BLaER1 treated with 17β-estradiol and CSF1 and Interleukin-3, amounts not matched to agents 10 nM and 100 nM (cell line): ENCODE data around the gene GPR55.
A peak's percentile ranks its signal among the peaks of the same experiment; 100 is the strongest.

Experiments used
- H3K27ac ChIP-seq, 11 experiments: shearing (Covaris generic); formaldehyde crosslinking; 2 replicates each; pipeline ENCODE4 v1.8.1; 2022
- H3K27me3 ChIP-seq, 11 experiments: shearing (Covaris generic); formaldehyde crosslinking; 2 replicates each; pipeline ENCODE4 v1.8.1; 2022
- H3K36me3 ChIP-seq, 11 experiments: shearing (Covaris generic); formaldehyde crosslinking; 2 replicates each; pipeline ENCODE4 v1.8.1; 2022
- H3K4me1 ChIP-seq, 10 experiments: shearing (Covaris generic); formaldehyde crosslinking; 2 replicates each; pipeline ENCODE4 v1.8.1; 2022
- H3K4me2 ChIP-seq, 11 experiments: shearing (Covaris generic); formaldehyde crosslinking; 2 replicates each; pipeline ENCODE4 v1.8.1; 2022
- H3K4me3 ChIP-seq, 10 experiments: shearing (Covaris generic); formaldehyde crosslinking; 2 replicates each; pipeline ENCODE4 v1.8.1; 2022
- H3K9ac ChIP-seq, 11 experiments: shearing (Covaris generic); formaldehyde crosslinking; 2 replicates each; pipeline ENCODE4 v1.8.1; 2022
- H3K9me3 ChIP-seq, 11 experiments: shearing (Covaris generic); formaldehyde crosslinking; replicated peaks in 1 of 11; 2 replicates each; pipeline ENCODE4 v1.8.1; 2022
- H4K20me1 ChIP-seq, 11 experiments: shearing (Covaris generic); formaldehyde crosslinking; 2 replicates each; pipeline ENCODE4 v1.8.1; 2022
- Cebpa-rat ChIP-seq, 11 experiments: shearing (Covaris generic); IDR thresholded peaks; 2 replicates each; pipeline ENCODE4 v1.8.1; 2022

GPR55 gene

GRCh38 chr2:230953845-230954244 is 28.8 kb upstream of the GPR55 start:
- H3K9me3 ChIP-seq, result peaks cover 0 to 8% (median 0%) of the 10 kb centered on the region in 11 experiments; a peak in 2 of 22 replicates
- peaks cover 16 to 41% (median 30%) of the 10 kb centered on the region in 10 experiments for H3K4me1 ChIP-seq
- peak overlapping the region in 6 of 10 experiments; percentile 5 to 47 (median 18); a peak in 2 of 20 replicates for H3K4me3 ChIP-seq
- peak overlapping the region in 8 of 11 experiments; percentile 15 to 74 (median 48); a peak in 13 of 22 replicates for H3K9ac ChIP-seq
- no peaks in the 10 kb centered on the region for H3K36me3 ChIP-seq
- H3K4me2 ChIP-seq, result peak overlapping the region; percentile 58 to 94 (median 85)
- peak in 5 of 11 experiments; percentile 46 to 99 (median 89); a peak in 8 of 22 replicates for TF ChIP-seq Cebpa-rat (IDR thresholded peaks at IDR 0.05)
- H3K27me3 ChIP-seq, result peaks cover 14 to 34% (median 27%) of the 10 kb centered on the region in 11 experiments
- peak overlapping the region in 9 of 11 experiments; percentile 17 to 85 (median 57); a peak in 17 of 22 replicates for H3K27ac ChIP-seq
- no peaks in the 10 kb centered on the region for H4K20me1 ChIP-seq

DNA sequence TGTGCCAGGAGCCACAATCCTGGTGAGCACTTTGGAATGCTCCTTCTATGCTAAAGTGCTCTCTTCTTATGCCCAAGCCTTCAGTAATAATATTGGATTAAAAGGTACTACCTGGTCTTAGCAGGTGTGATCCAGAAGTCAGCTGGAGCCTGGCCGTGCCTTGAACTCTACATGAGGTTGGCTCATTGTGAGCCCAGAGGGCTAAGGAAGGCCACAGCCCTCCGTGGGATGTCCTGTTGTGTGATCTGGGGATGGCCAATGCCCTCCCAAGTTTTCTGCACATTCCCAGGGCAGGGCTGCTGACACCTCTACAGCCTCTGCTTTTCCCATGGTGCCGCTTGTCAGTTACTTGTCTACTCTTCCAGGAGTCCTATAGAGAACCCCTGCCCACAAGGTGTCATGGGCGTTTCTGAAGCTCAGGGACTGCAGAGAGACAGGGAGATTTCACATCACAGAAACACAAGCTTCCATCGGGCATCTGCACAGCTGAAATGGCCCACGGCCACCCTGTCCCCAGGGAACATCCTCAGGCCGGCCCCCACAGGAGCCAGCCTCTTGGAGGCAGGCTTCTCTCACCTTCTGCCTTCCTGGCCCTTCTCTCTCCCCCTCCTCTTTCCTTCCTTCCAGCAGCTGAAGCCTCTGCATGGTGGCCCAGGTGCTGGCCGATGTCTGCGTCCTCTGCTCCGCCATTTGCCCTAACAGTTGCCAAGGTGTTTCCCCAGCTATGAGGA is 27.3 kb upstream of the GPR55 start:
- Histone ChIP-seq H4K20me1 (no peaks in the 10 kb centered on the region), H3K9me3 (peaks cover 0 to 6% (median 0%) of the 10 kb centered on the region in 11 experiments; a peak in 2 of 22 replicates), H3K4me3 (no peak overlapping the region), H3K27ac (peak overlapping the region in 6 of 11 experiments; percentile 45 to 85 (median 70); a peak in 11 of 22 replicates), H3K27me3 (peaks cover 8 to 22% (median 17%) of the 10 kb centered on the region in 11 experiments), H3K4me1 (peaks cover 25 to 55% (median 41%) of the 10 kb centered on the region in 10 experiments), H3K36me3 (no peaks in the 10 kb centered on the region), H3K9ac (peak overlapping the region in 1 of 11 experiments; percentile 61; a peak in 2 of 22 replicates), H3K4me2 (peak overlapping the region in 9 of 11 experiments; percentile 58 to 93 (median 85); a peak in 18 of 22 replicates)
- TF ChIP-seq Cebpa-rat (IDR thresholded peaks at IDR 0.05), result no peak

DNA sequence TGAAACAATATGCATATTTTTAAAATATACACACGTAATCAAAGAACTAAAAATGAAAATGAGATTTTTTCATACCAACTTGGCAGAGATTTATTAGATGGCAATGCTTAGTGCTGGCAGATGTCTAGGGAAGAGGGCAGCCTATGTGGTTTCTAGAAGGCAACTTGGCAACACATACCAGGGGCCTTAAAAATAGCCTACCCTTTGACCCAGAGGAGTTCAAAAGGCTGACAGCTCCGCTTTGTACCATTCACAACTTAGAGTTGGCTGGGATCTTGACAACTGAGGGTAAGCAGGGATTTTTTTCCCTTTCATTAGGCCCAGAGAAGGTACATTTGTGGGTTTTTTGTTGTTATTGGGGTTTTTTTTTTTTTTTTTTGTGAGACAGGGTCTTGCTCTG is 26.4 kb upstream of the GPR55 start:
- peaks cover 0 to 12% (median 7%) of the 10 kb centered on the region in 11 experiments; a peak in 19 of 22 replicates for H3K27me3 ChIP-seq
- H3K9me3 ChIP-seq, result no peaks in the 10 kb centered on the region
- H4K20me1 ChIP-seq, result no peaks in the 10 kb centered on the region
- H3K36me3 ChIP-seq, result no peaks in the 10 kb centered on the region
- H3K4me2 ChIP-seq, result no peak overlapping the region
- H3K9ac ChIP-seq, result no peak overlapping the region
- TF ChIP-seq Cebpa-rat (IDR thresholded peaks at IDR 0.05), result no peak
- peaks cover 30 to 56% (median 45%) of the 10 kb centered on the region in 10 experiments for H3K4me1 ChIP-seq
- H3K27ac ChIP-seq, result peak overlapping the region in 2 of 11 experiments; percentile 51 to 54; a peak in 3 of 22 replicates
- no peak overlapping the region for H3K4me3 ChIP-seq

- peaks cover 30 to 56% (median 45%) of the 10 kb centered on the region in 10 experiments for H3K4me1 ChIP-seq
- no peaks in the 10 kb centered on the region for H3K36me3 ChIP-seq
- H3K4me3 ChIP-seq, result no peak overlapping the region
- no peaks in the 10 kb centered on the region for H4K20me1 ChIP-seq
- H3K27me3 ChIP-seq, result peaks cover 0 to 8% (median 3%) of the 10 kb centered on the region in 11 experiments; a peak in 8 of 22 replicates
- no peak overlapping the region for H3K4me2 ChIP-seq
- H3K27ac ChIP-seq, result peak overlapping the region in 3 of 11 experiments; percentile 8 to 54 (median 51); a peak in 4 of 22 replicates
- H3K9me3 ChIP-seq, result no peaks in the 10 kb centered on the region
- H3K9ac ChIP-seq, result no peak overlapping the region
- TF ChIP-seq Cebpa-rat (IDR thresholded peaks at IDR 0.05), result no peak
These were observed 25.9 kb upstream of the GPR55 start for GRCh38 chr2:230950874-230951339.

DNA sequence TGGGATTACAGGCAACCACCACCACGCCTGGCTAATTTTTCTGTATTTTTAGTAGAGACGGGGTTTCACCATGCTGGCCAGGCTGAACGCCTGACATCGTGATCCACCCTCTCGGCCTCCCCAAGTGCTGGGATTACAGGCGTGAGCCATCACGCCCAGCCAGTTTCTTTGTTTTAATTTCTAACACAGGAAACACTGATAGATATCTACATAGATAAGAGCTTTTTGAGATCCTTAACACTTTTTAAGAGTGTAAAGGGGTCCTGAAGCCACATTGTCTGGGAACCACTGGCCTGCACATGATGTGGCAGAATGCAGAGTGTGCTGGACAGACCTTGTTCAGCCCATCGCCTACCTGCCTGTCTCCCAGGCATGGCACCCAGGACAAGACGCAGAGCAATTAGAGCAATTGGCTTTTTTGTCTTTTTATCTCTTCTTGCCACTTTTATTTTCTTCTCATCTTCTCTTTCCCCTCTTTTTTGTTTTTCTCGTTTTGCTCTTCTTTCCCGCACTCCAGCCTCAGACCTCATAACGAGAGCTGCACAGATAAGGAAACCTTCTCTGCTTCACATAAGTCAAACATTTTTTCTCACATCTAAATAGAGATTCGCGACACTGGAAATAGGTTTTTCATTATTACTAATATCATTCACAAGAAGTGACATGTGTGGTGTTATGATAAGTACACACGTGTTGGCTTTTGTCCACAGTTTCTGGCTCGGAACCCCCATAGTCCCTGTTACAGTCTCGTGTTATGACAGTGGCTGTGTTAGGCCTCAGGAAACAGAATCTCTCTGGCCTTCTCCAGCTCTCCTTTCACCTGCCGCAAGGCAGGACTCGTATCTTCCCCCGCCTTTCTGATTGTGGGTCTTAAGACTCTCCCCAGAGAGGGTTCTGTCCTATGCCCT is 25.2 kb upstream of the GPR55 start:
- Histone ChIP-seq H3K27ac (peak overlapping the region in 3 of 11 experiments; percentile 8 to 54 (median 51); a peak in 4 of 22 replicates), H3K36me3 (no peaks in the 10 kb centered on the region), H3K4me2 (no peak overlapping the region), H3K9ac (no peak overlapping the region), H3K27me3 (peaks cover 0 to 2% (median 0%) of the 10 kb centered on the region in 11 experiments; a peak in 1 of 22 replicates), H3K9me3 (no peaks in the 10 kb centered on the region), H3K4me1 (peaks cover 30 to 54% (median 45%) of the 10 kb centered on the region in 10 experiments), H4K20me1 (no peaks in the 10 kb centered on the region), H3K4me3 (no peak overlapping the region)
- no peak for TF ChIP-seq Cebpa-rat (IDR thresholded peaks at IDR 0.05)

- H3K4me3 ChIP-seq, result no peak overlapping the region
- no peaks in the 10 kb centered on the region; a peak in 1 of 22 replicates for H3K27me3 ChIP-seq
- no peaks in the 10 kb centered on the region for H3K9me3 ChIP-seq
- no peak for TF ChIP-seq Cebpa-rat (IDR thresholded peaks at IDR 0.05)
- no peaks in the 10 kb centered on the region for H3K36me3 ChIP-seq
- no peaks in the 10 kb centered on the region for H4K20me1 ChIP-seq
- H3K4me1 ChIP-seq, result peaks cover 18 to 46% (median 39%) of the 10 kb centered on the region in 10 experiments
- H3K4me2 ChIP-seq, result peak overlapping the region in 10 of 11 experiments; percentile 25 to 66 (median 52); a peak in 20 of 22 replicates
- peak overlapping the region in 7 of 11 experiments; percentile 11 to 38 (median 22); a peak in 5 of 22 replicates for H3K27ac ChIP-seq
- peak overlapping the region in 2 of 11 experiments; percentile 9 to 14; a peak in 2 of 22 replicates for H3K9ac ChIP-seq
These were observed 22.9 kb upstream of the GPR55 start for GRCh38 chr2:230947908-230948365.

GRCh38 chr2:230947235-230947576 is 22.2 kb upstream of the GPR55 start:
- no peaks in the 10 kb centered on the region for H3K36me3 ChIP-seq
- H3K4me3 ChIP-seq, result no peak overlapping the region
- peaks cover 11 to 43% (median 35%) of the 10 kb centered on the region in 10 experiments for H3K4me1 ChIP-seq
- no peaks in the 10 kb centered on the region for H3K27me3 ChIP-seq
- peak overlapping the region in 9 of 11 experiments; percentile 25 to 66 (median 55); a peak in 16 of 22 replicates for H3K4me2 ChIP-seq
- peak overlapping the region in 2 of 11 experiments; percentile 17 to 38; a peak in 2 of 22 replicates for H3K27ac ChIP-seq
- no peak for TF ChIP-seq Cebpa-rat (IDR thresholded peaks at IDR 0.05)
- no peaks in the 10 kb centered on the region for H3K9me3 ChIP-seq
- 0 out of 22 replicates have a peak overlapping the region, but pooled peaks of 1 of the 11 experiments have one; percentile 14 for H3K9ac ChIP-seq
- H4K20me1 ChIP-seq, result no peaks in the 10 kb centered on the region
